ENCODE measurements around the gene HOMER3.

- TF ChIP-seq CTCF (conservative IDR thresholded peaks at IDR 0.05 in 1 of 2, IDR thresholded peaks at IDR 0.05 in 1 of 2; ENCODE audit: low read depth in 1 of 2, low read length in 2 of 2) (no peak), EZH2 (IDR thresholded peaks at IDR 0.05; ENCODE audit: low read length, missing control alignments) (no peak)
These were observed 21.2 kb downstream of the HOMER3 start for GRCh38 chr19:18919900-18920214.
